WTC11 (cell line): ENCODE data around the gene CORIN.

ENCODE experiments used
- ATF3 ChIP-seq: sonication (generic); formaldehyde crosslinking; conservative IDR thresholded peaks from 2 replicates; pipeline ENCODE4 v1.8.1; 2022; ENCODE audit warnings: mild to moderate bottlenecking, missing genetic modification reagents
- ATF6 ChIP-seq: sonication (generic); formaldehyde crosslinking; IDR thresholded peaks from 2 replicates; pipeline ENCODE4 v1.8.1; 2023; ENCODE audit warnings: mild to moderate bottlenecking, missing genetic modification reagents
- CTCF ChIP-seq: fragments of 200-600 bp; IDR thresholded peaks from 2 replicates; pipeline ENCODE4 v1.8.0; 2022; ENCODE audit warnings: antibody characterized with exemption
- FOXP1 ChIP-seq: sonication (generic); formaldehyde crosslinking; IDR thresholded peaks from 2 replicates; pipeline ENCODE4 v1.8.0; 2022; ENCODE audit warnings: missing genetic modification reagents, mild to moderate bottlenecking, moderate library complexity, borderline replicate concordance
- NFYB ChIP-seq: sonication (generic); formaldehyde crosslinking; conservative IDR thresholded peaks from 2 replicates; pipeline ENCODE4 v1.8.0; 2022; ENCODE audit warnings: low read depth, missing genetic modification reagents
- ZNF416 ChIP-seq: fragments of 250-450 bp; sonication (Bioruptor Pico); IDR thresholded peaks from 2 replicates; pipeline ENCODE4 v1.9.0; 2021; ENCODE audit warnings: mild to moderate bottlenecking, inconsistent platforms

GRCh38 chr4:47650584-47651130, 187.2 kb downstream of the CORIN start:
- TF ChIP-seq ATF3 (CRISPR knock-in tag) (no peak), FOXP1 (CRISPR knock-in tag) (no peak), CTCF (no peak), ZNF416 (CRISPR knock-in tag) (no peak), NFYB (CRISPR knock-in tag) (no peak), ATF6 (CRISPR knock-in tag) (no peak)
